SU-DHL-6 (cell line): Measurements from ENCODE around the gene GSTCD.

Experiments
- H2AFZ ChIP-seq: fragments of 200-600 bp; sonication (generic); 2 replicates; pipeline ENCODE4 v1.6.1; 2014; ENCODE audit warnings: low read depth, mild to moderate bottlenecking, moderate library complexity, mixed read lengths, antibody characterized with exemption, low read length; ENCODE audit not compliant: severe bottlenecking
- H3F3A ChIP-seq: fragments of 200-600 bp; shearing (Covaris generic); 2 replicates; pipeline ENCODE4 v1.6.0; 2016; ENCODE audit warnings: antibody characterized with exemption, mild to moderate bottlenecking; ENCODE audit not compliant: insufficient read depth
- H3K27ac ChIP-seq: fragments of 200-600 bp; sonication (generic); 2 replicates; pipeline ENCODE4 v1.5.1; 2016; ENCODE audit warnings: low read depth, mild to moderate bottlenecking, low read length, moderate library complexity, mixed read lengths
- H3K27me3 ChIP-seq: fragments of 200-600 bp; sonication (generic), shearing (Covaris generic); 2 replicates; pipeline ENCODE4 v1.6.0; 2014; ENCODE audit warnings: mild to moderate bottlenecking, low read length
- H3K36me3 ChIP-seq: fragments of 200-600 bp; sonication (generic); 2 replicates; pipeline ENCODE4 v1.6.1; 2014; ENCODE audit warnings: mild to moderate bottlenecking, low read length, mixed read lengths
- H3K4me2 ChIP-seq: fragments of 300-600, 200-600 bp; shearing (Covaris generic), sonication (generic); 2 replicates; pipeline ENCODE4 v1.6.0; 2014; ENCODE audit warnings: low read length, low read depth, mild to moderate bottlenecking; ENCODE audit not compliant: poor library complexity, severe bottlenecking
- H3K4me3 ChIP-seq: fragments of 200-600 bp; sonication (generic); 2 replicates; pipeline ENCODE4 v1.5.1; 2014; ENCODE audit warnings: antibody characterized with exemption, low read length, mild to moderate bottlenecking, mixed read lengths; ENCODE audit not compliant: insufficient read depth, poor library complexity, severe bottlenecking
- H3K79me2 ChIP-seq: fragments of 200-600 bp; sonication (generic); 2 replicates; pipeline ENCODE4 v1.6.1; 2014; ENCODE audit warnings: mild to moderate bottlenecking, low read length, moderate library complexity; ENCODE audit not compliant: insufficient read depth
- H3K9ac ChIP-seq: fragments of 200-600 bp; sonication (generic); 2 replicates; pipeline ENCODE4 v1.7.0; 2014; ENCODE audit warnings: mild to moderate bottlenecking, low read length
- H3K9me2 ChIP-seq: fragments of 200-600 bp; sonication (generic); replicated peaks from 2 replicates; pipeline ENCODE4 v1.6.1; 2014; ENCODE audit warnings: low read length; ENCODE audit not compliant: insufficient read depth
- H3K9me3 ChIP-seq: fragments of 200-600 bp; sonication (generic); 2 replicates; pipeline ENCODE4 v1.6.1; 2014; ENCODE audit warnings: low read length, mixed read lengths; ENCODE audit not compliant: insufficient read depth
- H4K20me1 ChIP-seq: fragments of 200-600 bp; sonication (generic); 2 replicates; pipeline ENCODE4 v1.6.1; 2014; ENCODE audit warnings: low read depth, mild to moderate bottlenecking, antibody characterized with exemption, low read length, moderate library complexity, mixed read lengths
- EZH2phosphoT487 ChIP-seq: fragments of 200-600 bp; sonication (generic), shearing (Covaris generic); conservative IDR thresholded peaks from 2 replicates; pipeline ENCODE4 v1.6.1; 2018; ENCODE audit warnings: mild to moderate bottlenecking, antibody characterized with exemption, low read length, moderate library complexity, mixed read lengths
- TF ChIP-seq, protein P1 (sequence below): fragments of 200-600 bp; sonication (generic); IDR thresholded peaks from one replicate; pipeline ENCODE4 v1.5.1; 2017; ENCODE audit warnings: antibody characterized with exemption, mild to moderate bottlenecking, low read length, moderate library complexity; ENCODE audit not compliant: insufficient read depth, poor library complexity, severe bottlenecking

Gene GSTCD

DNA sequence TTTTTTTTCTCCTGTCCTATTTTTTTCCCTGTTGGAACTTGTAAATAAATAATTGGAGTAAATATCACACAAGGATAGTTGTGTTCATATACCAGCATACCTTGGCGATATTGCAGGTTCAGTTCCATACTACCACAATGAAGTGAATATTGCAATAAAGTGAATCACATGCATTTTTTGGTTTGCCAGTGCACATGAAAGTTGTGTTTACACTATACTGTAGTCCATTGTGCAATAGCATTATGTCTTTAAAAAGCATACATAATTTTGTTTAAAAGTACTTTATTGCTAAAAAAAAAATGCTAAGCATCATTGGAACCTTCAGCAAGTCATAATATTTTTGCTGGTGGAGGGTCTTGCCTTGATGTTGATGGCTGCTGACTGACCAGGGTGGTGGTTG, 88.6 kb downstream of the GSTCD start:
- no peaks in the 10 kb centered on the region for H3K79me2 ChIP-seq

DNA sequence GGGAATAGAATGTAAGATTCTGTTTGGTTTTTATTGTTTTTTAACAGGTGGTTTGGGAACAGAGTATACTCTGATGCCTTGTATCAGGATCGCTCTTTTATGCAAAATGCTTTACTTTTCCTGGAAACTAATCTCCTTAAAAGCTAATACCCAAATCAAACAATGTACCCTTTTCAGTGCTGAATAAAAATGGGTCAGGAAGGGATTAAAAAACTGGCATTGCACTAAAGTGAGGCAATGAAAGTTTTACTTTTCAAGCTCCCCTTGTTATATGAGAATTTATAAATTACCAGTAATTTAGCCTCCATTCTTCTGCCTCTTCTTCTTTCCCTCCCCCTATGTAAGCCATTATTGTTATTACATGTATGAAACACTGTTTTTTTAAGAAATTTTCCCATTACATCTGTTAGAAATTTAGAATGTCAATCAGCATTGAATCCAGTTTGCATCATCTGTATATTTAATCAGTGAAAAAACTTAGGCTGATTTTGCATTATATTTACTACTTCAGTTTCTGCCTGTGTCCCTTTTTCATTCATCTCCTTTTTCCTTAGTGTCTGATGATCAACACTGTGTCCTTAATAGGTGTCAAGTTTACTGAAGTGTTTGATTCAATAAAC, 97.0 kb downstream of the GSTCD start:
- Histone ChIP-seq H3K79me2 (no peaks in the 10 kb centered on the region), H3K27me3 (no peaks in the 10 kb centered on the region), H3K27ac (no peak overlapping the region), H3K36me3 (no peaks in the 10 kb centered on the region), H2AFZ (no peak overlapping the region), H4K20me1 (no peaks in the 10 kb centered on the region), H3F3A (no peaks in the 10 kb centered on the region), H3K9me2 (no peaks in the 10 kb centered on the region), H3K4me3 (no peak overlapping the region), H3K9ac (no peak overlapping the region), H3K4me2 (no peak overlapping the region), H3K9me3 (no peaks in the 10 kb centered on the region)
- no peak for TF ChIP-seq EZH2phosphoT487
- TF ChIP-seq, protein P1, sequence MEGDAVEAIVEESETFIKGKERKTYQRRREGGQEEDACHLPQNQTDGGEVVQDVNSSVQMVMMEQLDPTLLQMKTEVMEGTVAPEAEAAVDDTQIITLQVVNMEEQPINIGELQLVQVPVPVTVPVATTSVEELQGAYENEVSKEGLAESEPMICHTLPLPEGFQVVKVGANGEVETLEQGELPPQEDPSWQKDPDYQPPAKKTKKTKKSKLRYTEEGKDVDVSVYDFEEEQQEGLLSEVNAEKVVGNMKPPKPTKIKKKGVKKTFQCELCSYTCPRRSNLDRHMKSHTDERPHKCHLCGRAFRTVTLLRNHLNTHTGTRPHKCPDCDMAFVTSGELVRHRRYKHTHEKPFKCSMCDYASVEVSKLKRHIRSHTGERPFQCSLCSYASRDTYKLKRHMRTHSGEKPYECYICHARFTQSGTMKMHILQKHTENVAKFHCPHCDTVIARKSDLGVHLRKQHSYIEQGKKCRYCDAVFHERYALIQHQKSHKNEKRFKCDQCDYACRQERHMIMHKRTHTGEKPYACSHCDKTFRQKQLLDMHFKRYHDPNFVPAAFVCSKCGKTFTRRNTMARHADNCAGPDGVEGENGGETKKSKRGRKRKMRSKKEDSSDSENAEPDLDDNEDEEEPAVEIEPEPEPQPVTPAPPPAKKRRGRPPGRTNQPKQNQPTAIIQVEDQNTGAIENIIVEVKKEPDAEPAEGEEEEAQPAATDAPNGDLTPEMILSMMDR, result no peak

More for the DNA sequence above, 88.6 kb downstream of the GSTCD start:
- no peak overlapping the region for H2AFZ ChIP-seq
- no peak overlapping the region for H3K4me2 ChIP-seq
- no peaks in the 10 kb centered on the region for H3K27me3 ChIP-seq
- no peak overlapping the region for H3K9ac ChIP-seq
- no peak overlapping the region for H3K27ac ChIP-seq
- H3K4me3 ChIP-seq, result no peak overlapping the region
- no peaks in the 10 kb centered on the region for H3K9me2 ChIP-seq
- TF ChIP-seq EZH2phosphoT487, result no peak
- TF ChIP-seq, protein P1, result no peak
- H4K20me1 ChIP-seq, result no peaks in the 10 kb centered on the region
- no peaks in the 10 kb centered on the region for H3K9me3 ChIP-seq
- no peaks in the 10 kb centered on the region for H3F3A ChIP-seq
- no peaks in the 10 kb centered on the region for H3K36me3 ChIP-seq

DNA sequence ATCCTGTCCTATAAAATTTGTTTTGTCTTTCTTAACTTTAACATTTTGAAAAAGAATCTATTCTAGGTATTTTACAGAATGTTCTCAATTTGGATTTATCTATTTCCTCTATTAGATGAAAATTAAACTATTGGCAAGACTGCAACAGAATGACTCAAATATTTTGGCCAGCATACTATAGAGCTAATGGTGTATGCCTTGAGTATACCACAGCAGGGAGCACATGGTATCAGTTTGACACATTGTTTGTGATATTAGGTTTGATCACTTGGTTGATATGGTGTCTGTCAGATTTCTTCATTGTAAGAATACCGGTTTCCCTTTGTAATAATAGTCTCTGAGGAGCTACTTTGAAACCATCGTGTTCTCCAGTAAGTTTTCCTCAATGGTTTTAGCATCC, 98.9 kb downstream of the GSTCD start:
- no peaks in the 10 kb centered on the region for H3K36me3 ChIP-seq
- H3K9me3 ChIP-seq, result no peaks in the 10 kb centered on the region
- H3K79me2 ChIP-seq, result no peaks in the 10 kb centered on the region
- H4K20me1 ChIP-seq, result no peaks in the 10 kb centered on the region
- H3K9me2 ChIP-seq, result no peaks in the 10 kb centered on the region
- TF ChIP-seq, protein P1, result no peak
- TF ChIP-seq EZH2phosphoT487, result no peak
- no peak overlapping the region for H3K27ac ChIP-seq
- no peak overlapping the region for H3K4me2 ChIP-seq
- no peak overlapping the region for H3K9ac ChIP-seq
- no peak overlapping the region for H2AFZ ChIP-seq
- no peaks in the 10 kb centered on the region for H3K27me3 ChIP-seq
- H3F3A ChIP-seq, result no peaks in the 10 kb centered on the region
- H3K4me3 ChIP-seq, result no peak overlapping the region
